ENCODE results near the gene ADAMTS17. TPM values are rescaled to one million over a fixed set of nuclear protein-coding genes. Genes with fewer than 3 reads are reported as not detected.

Gene ADAMTS17
- total and polyA plus RNA-seq, 9 of the 15 experiments (the other 6 are each of a cell fraction or from before 2014, with no cell fraction given), result 0.01 to 0.14 (median 0.07) TPM; not detected in 6

DNA sequence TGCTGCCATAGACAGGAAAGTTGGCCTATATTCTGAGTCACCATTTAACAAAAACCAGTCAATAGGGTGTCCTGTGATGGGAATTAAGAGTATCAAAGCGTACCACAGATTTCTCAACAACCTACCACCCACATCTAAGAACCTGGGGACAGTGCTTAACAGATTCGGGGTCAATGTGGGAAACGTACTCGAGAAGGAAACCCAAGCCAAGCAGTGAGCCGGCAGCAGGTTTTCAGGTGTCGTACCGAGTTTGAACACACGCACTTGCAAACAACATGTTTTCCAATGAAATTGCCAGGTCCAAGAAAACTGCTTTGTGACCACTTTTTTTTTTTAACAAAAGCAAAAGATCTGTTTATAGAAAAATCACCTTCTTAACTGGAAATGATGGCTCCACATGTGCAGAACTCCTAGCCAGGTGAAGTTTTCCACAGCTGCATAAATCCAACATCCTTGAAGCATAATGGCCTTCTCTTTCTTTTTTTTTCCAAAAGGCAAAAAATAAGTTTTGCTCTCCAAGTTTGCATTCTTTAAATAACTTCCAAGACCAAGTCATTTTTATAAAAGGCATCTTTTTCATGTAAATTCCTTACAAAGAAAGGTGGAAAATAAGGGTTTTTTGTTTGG is 45.7 kb downstream of the ADAMTS17 start:
- Histone ChIP-seq H3K9me3 (replicated peaks; ENCODE audit: control insufficient read depth, insufficient read depth, low read depth, low read length) (no peaks in the 10 kb centered on the region), H3K9me1 (ENCODE audit: control insufficient read depth, insufficient read depth, low read length) (no peaks in the 10 kb centered on the region), H3K4me2 (ENCODE audit: insufficient read depth, low read length) (no peak overlapping the region), H3K36me3 (ENCODE audit: control insufficient read depth, insufficient read depth, low read length) (no peaks in the 10 kb centered on the region), H3K27ac (ENCODE audit: extremely low read depth, low read depth, low read length) (no peak overlapping the region), H3K79me2 (ENCODE audit: control insufficient read depth, insufficient read depth, low read length) (no peaks in the 10 kb centered on the region), H2AFZ (ENCODE audit: low read depth, low read length) (no peak overlapping the region), H3K27me3 (ENCODE audit: control insufficient read depth in 2 of 2, insufficient read depth in 2 of 2, low read length in 2 of 2) (no peaks in the 10 kb centered on the region), H3K9ac (ENCODE audit: insufficient read depth in 1 of 2, low read depth in 2 of 2, low read length in 2 of 2) (no peak overlapping the region), H3K4me1 (replicated peaks in 1 of 2; ENCODE audit: control insufficient read depth in 2 of 2, insufficient read depth in 2 of 2, low read length in 2 of 2) (no peaks in the 10 kb centered on the region), H4K20me1 (replicated peaks; ENCODE audit: control insufficient read depth, insufficient read depth, low read length) (no peaks in the 10 kb centered on the region), H3K4me3 (no peak overlapping the region)
- BruUV-seq (replicated peaks), result no TSS peak
- no peak for TF ChIP-seq ELF2 (CRISPR knock-in tag; IDR thresholded peaks at IDR 0.05)
- TF ChIP-seq CCAR2 (IDR thresholded peaks at IDR 0.05; ENCODE audit: low read depth, low read length), result no peak
- no peak for TF ChIP-seq KDM4B (IDR thresholded peaks at IDR 0.05; ENCODE audit: borderline replicate concordance in 2 of 2, low read depth in 1 of 2)
- TF ChIP-seq TGIF2 (CRISPR knock-in tag; IDR thresholded peaks at IDR 0.05), result no peak
- no peak for TF ChIP-seq ZNF124 (CRISPR knock-in tag; IDR thresholded peaks at IDR 0.05)
- no peak for TF ChIP-seq TRIM28 (IDR thresholded peaks at IDR 0.05)
- no peak for TF ChIP-seq MBD2 (IDR thresholded peaks at IDR 0.05; ENCODE audit: borderline replicate concordance, low read depth)
- no peak for TF ChIP-seq ERF (CRISPR knock-in tag; IDR thresholded peaks at IDR 0.05)
- TF ChIP-seq ZEB2 (IDR thresholded peaks at IDR 0.05), result no peak
- no peak for TF ChIP-seq CBX1 (IDR thresholded peaks at IDR 0.05; ENCODE audit: low read depth)
- POLR2A ChIA-PET, result no interaction called here
- 3% methylated on average over 8 of the region's 8 CpGs for WGBS (ENCODE audit: insufficient coverage, low coverage, missing lambda C conversion rate)
- DNase-seq (ENCODE audit: extremely low read depth in 1 of 4, low spot score in 3 of 4), result no peak
- ATAC-seq, result no peak
- intact Hi-C loops (cut with micrococcal nuclease), result no loop called here
- in situ Hi-C loops (cut with MboI), result no loop called here
- no peak for FAIRE-seq
- CTCF ChIA-PET (ENCODE audit: low intra/inter-chr PET ratio), result no interaction called here
